NCI-H2227 (cell line): ENCODE results near the gene GSTO1.

Experiments used
- DNase-seq: peaks from one replicate; lab custom pipeline; 2025; ENCODE audit not compliant: unreplicated experiment; lab: John Stamatoyannopoulos, UW

Gene GSTO1

GRCh38 chr10:104273899-104274575 lies 19.3 kb downstream of the GSTO1 start:
- no peak for DNase-seq

DNA sequence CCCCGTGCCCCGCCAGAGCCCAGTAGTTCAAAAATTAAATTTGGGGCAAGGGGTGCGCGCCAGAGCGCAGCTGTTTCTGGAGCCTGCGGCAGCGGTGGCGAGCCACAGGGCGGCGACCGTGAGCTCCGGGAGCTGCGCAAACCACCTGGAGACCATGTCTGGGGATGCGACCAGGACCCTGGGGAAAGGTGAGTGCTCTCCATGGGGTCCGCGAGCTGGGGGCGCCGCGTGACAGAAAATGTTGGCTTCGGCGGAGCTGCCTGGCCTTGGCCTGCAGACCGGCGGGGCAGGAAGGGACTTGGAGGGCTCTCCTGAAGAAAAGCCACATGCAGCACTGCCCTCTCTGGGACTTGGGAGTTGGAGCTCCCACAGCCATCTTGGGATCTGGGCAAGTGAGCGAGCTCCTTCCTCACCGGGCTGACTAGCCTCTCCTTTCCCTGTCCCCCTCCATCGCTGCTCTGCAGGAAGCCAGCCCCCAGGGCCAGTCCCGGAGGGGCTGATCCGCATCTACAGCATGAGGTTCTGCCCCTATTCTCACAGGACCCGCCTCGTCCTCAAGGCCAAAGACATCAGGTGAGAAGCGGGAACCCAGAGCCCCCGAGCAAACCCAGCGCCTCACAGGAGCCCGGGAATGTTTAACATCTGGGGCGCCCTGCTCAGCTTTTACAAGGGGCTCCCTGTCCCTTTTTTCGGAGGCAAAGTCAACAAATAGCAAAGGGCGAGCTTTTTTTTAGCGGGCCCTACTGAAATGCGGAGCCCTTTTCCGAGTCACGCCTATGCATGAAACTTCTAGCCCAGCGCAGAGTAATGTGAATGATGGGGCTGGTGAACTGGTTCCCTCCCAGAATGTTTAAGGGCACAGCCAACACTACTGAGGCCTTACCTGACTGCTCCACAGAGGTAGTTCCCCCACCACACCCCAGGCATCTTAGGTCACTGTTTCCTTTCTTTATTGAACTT lies 20.4 kb downstream of the GSTO1 start:
- peak; percentile 41 for DNase-seq

GRCh38 chr10:104276192-104276591 lies 21.5 kb downstream of the GSTO1 start:
- DNase-seq = no peak

DNA sequence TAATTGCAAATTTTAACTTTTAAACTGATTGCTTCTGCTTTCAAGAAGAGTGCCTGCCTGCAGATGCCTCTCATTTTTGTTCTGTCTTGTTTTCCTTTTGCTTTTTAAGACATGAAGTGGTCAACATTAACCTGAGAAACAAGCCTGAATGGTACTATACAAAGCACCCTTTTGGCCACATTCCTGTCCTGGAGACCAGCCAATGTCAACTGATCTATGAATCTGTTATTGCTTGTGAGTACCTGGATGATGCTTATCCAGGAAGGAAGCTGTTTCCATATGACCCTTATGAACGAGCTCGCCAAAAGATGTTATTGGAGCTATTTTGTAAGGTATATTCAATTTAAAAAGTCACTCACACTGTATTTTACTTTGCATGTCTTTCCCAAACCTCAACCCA lies 23.1 kb downstream of the GSTO1 start:
- no peak for DNase-seq

GRCh38 chr10:104279550-104280259 lies 25.0 kb downstream of the GSTO1 start:
- DNase-seq = no peak

- DNase-seq = peak; percentile 36
Observed at GRCh38 chr10:104281694-104282093, 27.0 kb downstream of the GSTO1 start.

- no peak for DNase-seq
Observed at GRCh38 chr10:104284846-104285245, 30.2 kb downstream of the GSTO1 start.

DNA sequence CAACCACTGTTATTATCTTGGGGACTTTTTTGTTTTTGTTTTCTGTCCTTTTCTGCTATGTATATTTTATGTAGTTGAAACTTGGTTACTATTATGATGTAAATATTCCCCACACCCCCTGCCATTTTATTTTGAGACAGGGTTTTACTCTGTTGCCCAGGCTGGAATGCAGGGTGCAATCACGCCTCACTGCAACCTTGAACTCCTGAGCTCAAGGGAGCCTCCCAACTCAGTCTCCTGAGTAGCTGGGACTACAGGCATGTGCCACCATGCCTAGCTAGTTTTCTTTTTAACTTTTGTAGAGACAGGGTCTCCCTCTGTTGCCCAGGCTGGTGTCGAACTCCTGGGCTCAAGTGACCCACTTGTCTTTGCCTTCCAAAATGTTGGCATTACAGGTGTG lies 32.2 kb downstream of the GSTO1 start:
- no peak for DNase-seq

GRCh38 chr10:104288355-104288754 lies 33.7 kb downstream of the GSTO1 start:
- no peak for DNase-seq

GRCh38 chr10:104291439-104291951 lies 36.8 kb downstream of the GSTO1 start:
- peak; percentile 90 for DNase-seq

DNA sequence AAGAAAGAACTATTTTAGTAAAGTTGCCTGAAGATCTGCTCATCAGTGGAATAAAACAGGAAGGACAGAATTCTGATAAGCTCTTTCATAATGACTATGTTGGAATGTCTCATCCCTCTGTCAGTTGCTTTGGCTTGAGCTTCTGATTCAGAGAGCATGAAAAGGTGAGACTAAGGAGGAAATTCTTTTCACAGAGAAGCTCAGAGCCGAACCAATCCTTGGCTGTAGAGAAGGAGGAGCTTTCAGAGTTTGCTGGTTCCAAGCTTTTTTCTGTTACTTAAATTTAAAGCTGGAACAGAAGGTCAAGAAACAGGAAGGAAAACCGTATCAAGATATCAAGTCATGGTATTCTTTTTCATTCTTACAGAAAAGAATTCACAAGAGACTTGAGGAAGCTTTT lies 38.3 kb downstream of the GSTO1 start:
- DNase-seq = no peak

DNA sequence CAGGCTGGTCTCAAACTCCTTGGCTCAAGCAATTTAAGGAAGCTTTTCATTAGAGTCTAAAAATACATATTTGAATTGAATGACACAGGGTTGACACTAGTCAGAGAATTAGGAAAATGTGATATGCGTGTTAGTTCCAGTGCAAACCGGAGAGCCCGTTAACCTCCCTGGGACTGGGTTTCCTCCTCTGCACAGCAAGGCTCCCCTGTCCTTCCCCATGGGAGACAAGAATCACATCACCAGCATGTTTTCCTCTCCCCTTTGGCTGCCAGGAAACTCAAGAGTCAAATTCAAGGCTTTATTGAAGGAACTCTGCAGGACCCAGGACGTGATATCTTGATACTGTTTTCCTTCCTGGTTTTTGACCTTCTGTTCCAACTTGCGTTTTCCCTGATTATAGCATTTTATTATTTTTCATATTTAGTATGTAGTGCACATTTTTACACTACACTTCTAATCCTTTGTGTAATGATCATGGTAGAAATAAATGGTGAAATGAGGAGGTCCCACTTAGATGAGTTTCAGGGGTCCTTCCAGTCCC lies 39.2 kb downstream of the GSTO1 start:
- no peak for DNase-seq

GRCh38 chr10:104296687-104297436 lies 42.2 kb downstream of the GSTO1 start:
- no peak for DNase-seq

- DNase-seq = peak; percentile 3
Observed at GRCh38 chr10:104297697-104298660, 43.3 kb downstream of the GSTO1 start.

DNA sequence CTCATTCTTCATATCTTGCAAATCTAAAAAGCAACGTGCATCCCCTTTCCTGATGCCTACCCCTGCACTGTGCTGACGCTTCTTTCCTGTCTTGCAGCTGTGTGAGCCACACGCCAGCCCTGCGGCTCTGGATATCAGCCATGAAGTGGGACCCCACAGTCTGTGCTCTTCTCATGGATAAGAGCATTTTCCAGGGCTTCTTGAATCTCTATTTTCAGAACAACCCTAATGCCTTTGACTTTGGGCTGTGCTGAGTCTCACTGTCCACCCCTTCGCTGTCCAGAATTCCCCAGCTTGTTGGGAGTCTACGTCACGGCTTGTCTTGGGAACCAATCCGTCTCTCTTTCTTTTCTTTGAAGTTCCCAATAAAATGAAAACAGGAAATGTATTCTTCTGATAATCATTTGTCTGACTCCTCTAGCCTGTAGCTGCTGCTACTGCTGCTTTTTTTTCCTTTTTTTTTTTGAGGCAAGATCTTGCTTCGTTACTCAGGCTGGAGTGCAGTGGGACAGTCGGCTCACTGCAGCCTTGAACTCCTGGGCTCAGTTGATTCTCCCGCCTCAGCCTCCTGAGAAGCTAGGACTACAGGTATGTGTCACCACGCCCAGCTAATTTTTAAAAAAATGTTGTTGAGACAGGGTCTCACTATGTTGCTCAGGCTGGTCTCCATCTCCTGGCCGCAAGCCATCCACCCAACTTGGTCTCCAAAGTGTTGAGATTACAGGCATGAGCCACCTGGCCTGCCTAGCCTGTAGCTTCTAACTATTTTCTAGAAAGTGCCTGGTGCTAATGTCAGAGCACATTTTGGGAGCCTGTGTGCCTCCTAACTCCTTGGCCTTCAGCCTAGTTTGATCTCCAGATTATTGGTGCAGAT lies 44.6 kb downstream of the GSTO1 start:
- no peak for DNase-seq

- no peak for DNase-seq
Observed at GRCh38 chr10:104300002-104300735, 45.5 kb downstream of the GSTO1 start.

- peak; percentile 56 for DNase-seq
Observed at GRCh38 chr10:104300736-104301292, 46.1 kb downstream of the GSTO1 start.
